OCI-M2 (cell line): ENCODE data around the gene POLE2.
A peak's percentile ranks its signal among the peaks of the same experiment; 100 is the strongest.
"Not testable (repeated sequence)": the region's sequence is repeated elsewhere in the genome, so short reads cannot be mapped to it uniquely, and the experiment has no call there.

Experiments used
- DNase-seq: peaks from one replicate; lab custom pipeline; 2025; ENCODE audit not compliant: unreplicated experiment; lab: John Stamatoyannopoulos, UW

POLE2 gene

GRCh38 chr14:49670475-49670874 lies 17.5 kb downstream of the POLE2 start:
- DNase-seq, result no peak

DNA sequence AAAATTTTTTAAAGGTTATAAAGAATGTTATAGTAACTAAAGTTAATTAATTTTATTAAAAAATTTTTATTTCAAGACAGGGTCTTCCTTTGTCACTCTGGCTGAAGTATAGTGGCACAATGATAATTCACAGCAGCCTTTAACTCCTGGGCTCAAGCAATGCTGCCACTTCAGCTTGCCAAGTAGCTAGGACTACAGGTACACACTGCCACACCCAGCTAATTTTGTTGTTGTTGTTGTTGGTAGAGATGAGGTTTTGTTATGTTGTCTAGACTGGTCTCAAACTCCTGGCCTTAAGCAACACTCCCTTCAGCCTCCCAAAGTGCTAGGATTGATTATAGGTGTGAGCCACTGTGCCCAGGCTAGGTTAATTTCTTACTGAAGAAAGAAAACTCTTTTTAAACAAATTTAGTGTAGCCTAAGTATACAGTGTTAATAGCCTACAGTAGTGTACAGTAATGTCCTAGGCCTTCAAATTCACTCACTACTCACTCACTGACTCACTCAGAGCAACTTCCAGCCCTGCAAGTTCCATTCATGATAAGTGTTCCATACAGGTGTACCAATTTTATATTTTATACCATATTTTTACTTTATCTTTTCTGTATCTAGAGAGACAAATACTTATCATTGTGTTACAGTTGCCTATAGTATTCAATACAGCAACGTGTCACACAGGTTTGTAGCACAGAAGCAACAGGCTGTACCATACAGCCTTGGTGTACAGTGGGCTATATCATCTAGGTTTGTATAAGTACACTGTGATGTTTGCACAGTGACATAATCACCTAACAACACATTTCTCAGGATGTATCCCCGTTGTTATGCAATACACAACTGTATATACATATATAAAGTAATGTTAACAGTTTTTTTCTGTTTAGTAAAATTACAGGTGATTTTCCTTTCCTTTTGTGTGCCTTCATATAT lies 28.2 kb downstream of the POLE2 start:
- no peak for DNase-seq

- DNase-seq, result not testable (repeated sequence)
These were observed 30.5 kb downstream of the POLE2 start for GRCh38 chr14:49657500-49657899.

- no peak for DNase-seq
These were observed 33.5 kb downstream of the POLE2 start for GRCh38 chr14:49654511-49654910.

- DNase-seq, result no peak
These were observed 34.5 kb downstream of the POLE2 start for GRCh38 chr14:49653508-49653907.

- DNase-seq, result no peak
These were observed 45.9 kb downstream of the POLE2 start for GRCh38 chr14:49642163-49642562.

- DNase-seq, result no peak
These were observed 46.3 kb downstream of the POLE2 start for GRCh38 chr14:49641697-49642129.

GRCh38 chr14:49640540-49641417 lies 47.2 kb downstream of the POLE2 start:
- DNase-seq, result no peak

DNA sequence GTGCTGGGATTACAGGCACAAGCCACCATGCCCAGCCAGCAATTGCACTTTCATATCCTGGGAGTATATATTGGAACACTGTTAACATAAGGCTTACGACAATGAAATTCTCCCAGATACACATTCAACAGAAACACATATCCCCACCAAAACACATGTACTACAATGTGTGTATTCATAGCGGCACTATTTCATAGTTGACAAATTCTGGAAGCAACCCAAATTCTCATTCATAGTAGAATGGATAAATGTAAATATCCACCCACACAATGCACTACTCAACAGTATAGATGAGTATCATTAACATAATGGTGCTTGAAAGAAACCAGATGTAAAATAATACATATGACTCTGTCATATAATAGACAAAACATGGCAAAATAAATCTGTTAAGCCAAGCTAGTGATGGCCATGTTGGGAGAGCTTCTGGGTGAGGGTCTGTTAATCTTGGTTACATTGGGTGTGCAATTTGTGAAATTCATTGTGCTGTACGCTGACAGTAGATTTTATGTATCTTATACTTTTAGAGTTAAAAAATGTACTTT lies 50.4 kb downstream of the POLE2 start:
- no peak for DNase-seq

DNA sequence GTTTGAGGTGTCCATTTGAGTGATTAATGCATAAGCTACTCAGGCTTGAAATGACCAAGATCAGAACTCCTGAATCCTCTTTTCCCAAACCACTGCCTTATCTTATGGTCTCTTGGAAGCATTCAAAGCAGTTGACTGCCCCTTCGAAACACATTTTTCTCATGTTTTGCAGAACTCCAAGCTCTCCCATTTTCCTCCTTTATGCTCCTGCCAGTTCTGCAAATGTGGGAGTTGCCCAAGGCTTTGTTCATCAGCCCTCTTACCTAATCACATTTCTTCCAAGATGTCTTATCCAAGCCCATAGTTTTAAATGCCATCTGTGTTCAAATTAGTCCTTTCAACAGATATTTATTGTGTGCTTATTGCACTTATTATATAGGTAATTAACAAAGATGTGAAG lies 51.1 kb downstream of the POLE2 start:
- no peak for DNase-seq

- DNase-seq, result no peak
These were observed 53.3 kb downstream of the POLE2 start, which contains the start of gene DNAAF2 for GRCh38 chr14:49634547-49635334. TSS of gene DNAAF2 (minus strand) at chr14:49635244. CDS start at chr14:49635149, 95 bp downstream.

GRCh38 chr14:49633640-49634546 lies 54.1 kb downstream of the POLE2 start:
- peak; percentile 83 for DNase-seq

DNA sequence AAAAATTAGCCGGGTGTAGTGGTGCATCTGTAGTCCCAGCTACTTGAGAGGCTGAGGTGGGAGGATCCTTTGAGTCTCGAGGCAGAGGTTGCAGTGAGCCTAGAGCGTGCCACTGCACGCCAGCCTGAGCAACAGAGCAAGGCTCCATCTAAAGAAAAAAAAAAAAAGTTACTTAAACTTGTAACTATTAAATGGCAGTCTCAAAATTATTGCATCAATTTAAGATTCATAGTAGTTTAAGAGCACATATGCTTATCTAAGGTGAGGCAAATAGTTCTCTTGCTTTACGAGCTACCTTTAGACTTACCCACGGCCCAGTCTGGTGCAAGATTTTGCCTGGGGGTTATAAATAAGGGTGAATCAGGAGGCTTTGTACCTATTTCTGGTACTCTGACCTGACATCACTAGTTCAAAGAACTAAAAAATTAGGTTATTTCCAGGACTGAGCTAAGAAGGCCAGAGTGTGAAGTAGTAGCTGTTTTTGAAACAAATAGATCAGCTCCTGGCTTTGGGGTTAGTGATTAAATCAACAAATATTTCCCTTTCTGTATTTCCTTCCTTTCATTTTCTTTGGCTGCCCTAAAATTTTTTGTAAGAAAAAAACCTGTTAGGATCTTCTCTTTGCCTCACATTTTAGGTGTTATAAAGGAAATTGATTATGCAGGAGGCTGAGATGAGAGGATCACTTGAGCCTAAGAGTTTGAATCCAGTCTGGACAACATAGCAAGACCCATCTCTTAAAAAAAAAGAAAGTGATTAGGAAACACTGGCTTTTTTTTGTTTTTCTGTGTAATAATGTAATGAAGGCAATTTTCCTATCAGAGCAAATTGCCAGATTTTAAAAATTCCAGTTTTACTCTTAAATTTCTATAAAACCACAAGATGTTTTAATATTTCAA lies 63.8 kb downstream of the POLE2 start:
- no peak for DNase-seq

DNA sequence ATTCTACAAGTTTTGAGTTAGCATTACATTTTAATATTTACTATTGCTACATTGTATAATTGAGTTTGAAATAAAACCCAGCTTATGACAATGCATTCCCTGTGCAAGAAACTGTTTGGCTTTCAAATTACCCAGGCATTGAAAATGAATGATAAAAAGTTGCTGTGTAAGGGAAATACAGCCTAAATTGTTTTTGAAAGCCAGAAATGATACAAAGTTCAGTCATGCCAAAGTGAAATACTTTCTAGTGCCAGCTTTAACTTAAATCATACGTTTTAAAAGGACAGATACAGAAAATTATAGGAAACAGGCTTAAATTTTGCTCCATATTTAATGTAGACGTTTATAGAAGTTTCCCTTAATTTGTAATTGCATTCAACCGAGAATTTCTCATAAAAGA lies 64.6 kb downstream of the POLE2 start:
- DNase-seq, result no peak

GRCh38 chr14:49622022-49622607 lies 65.9 kb downstream of the POLE2 start:
- no peak for DNase-seq

DNA sequence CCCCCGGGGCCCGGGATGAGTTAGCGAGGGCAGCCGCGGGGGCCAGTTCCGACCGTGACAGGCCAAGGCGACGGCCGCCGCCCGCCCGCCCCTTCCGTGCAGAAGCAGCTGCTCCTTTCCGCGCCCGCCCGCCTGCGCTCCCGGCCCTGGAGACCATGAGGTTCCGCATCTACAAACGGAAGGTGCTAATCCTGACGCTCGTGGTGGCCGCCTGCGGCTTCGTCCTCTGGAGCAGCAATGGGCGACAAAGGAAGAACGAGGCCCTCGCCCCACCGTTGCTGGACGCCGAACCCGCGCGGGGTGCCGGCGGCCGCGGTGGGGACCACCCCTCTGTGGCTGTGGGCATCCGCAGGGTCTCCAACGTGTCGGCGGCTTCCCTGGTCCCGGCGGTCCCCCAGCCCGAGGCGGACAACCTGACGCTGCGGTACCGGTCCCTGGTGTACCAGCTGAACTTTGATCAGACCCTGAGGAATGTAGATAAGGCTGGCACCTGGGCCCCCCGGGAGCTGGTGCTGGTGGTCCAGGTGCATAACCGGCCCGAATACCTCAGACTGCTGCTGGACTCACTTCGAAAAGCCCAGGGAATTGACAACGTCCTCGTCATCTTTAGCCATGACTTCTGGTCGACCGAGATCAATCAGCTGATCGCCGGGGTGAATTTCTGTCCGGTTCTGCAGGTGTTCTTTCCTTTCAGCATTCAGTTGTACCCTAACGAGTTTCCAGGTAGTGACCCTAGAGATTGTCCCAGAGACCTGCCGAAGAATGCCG lies 66.7 kb downstream of the POLE2 start:
- DNase-seq, result no peak
